Amygdala (tissue), 56 donors: ENCODE results near the gene SUOX.
"Not testable (repeated sequence)": the region's sequence is repeated elsewhere in the genome, so short reads cannot be mapped to it uniquely, and the experiment has no call there.

Source experiments
- DNase-seq, 56 donors: peaks; one replicate each; lab custom pipeline; 2025; lab: John Stamatoyannopoulos, UW

Gene SUOX

GRCh38 chr12:55996715-55997534 lies at the start of gene SUOX:
Gene SUOX, plus strand, starts transcription at chr12:55997276. Its CDS starts 4,946 bp downstream, at chr12:56002222.
- peak; percentile 37 to 99 (median 95) for DNase-seq

GRCh38 chr12:55955344-55955743 lies 41.7 kb upstream of the SUOX start:
- DNase-seq, result no peak

- DNase-seq, result no peak
Observed at GRCh38 chr12:55955800-55956508, 41.1 kb upstream of the SUOX start.

GRCh38 chr12:55957106-55957859 lies 39.8 kb upstream of the SUOX start:
- peak in 1 of 56 donors; percentile 16 for DNase-seq

GRCh38 chr12:55963760-55964159 lies 33.3 kb upstream of the SUOX start:
- no peak for DNase-seq

GRCh38 chr12:55965240-55965639 lies 31.8 kb upstream of the SUOX start:
- no peak for DNase-seq

GRCh38 chr12:55965941-55966407 lies 31.1 kb upstream of the SUOX start, which contains the start of gene PMEL:
Gene PMEL, minus strand, starts transcription at chr12:55966042. Its CDS starts 31 bp downstream, at chr12:55966011.
- DNase-seq, result no peak

- peak in 55 of 56 donors; percentile 3 to 85 (median 58) for DNase-seq
Observed at GRCh38 chr12:55966408-55967281, 30.4 kb upstream of the SUOX start, which contains the start of gene CDK2. Gene CDK2, plus strand, starts transcription at chr12:55966830. Its CDS starts 179 bp downstream, at chr12:55967009.

- no peak for DNase-seq
Observed at GRCh38 chr12:55969356-55969755, 27.7 kb upstream of the SUOX start.

GRCh38 chr12:55970775-55971174 lies 26.3 kb upstream of the SUOX start:
- no peak for DNase-seq

- peak in 1 of 56 donors; percentile 2 for DNase-seq
Observed at GRCh38 chr12:55972042-55972441, 25.0 kb upstream of the SUOX start.

GRCh38 chr12:55972456-55972855 lies 24.6 kb upstream of the SUOX start:
- DNase-seq, result no peak

- DNase-seq, result peak in 5 of 56 donors; percentile 28 to 59 (median 42)
Observed at GRCh38 chr12:55972911-55973598, 24.0 kb upstream of the SUOX start.

- peak; percentile 69 to 100 (median 99) for DNase-seq
Observed at GRCh38 chr12:55973599-55974307, 23.3 kb upstream of the SUOX start, which contains the start of gene RAB5B. Gene RAB5B, plus strand, starts transcription at chr12:55974078. Its CDS starts 12,883 bp downstream, at chr12:55986961.

GRCh38 chr12:55974308-55974730 lies 22.8 kb upstream of the SUOX start:
- peak in 8 of 56 donors; percentile 37 to 75 (median 46) for DNase-seq

- no peak for DNase-seq
Observed at GRCh38 chr12:55978393-55978792, 18.7 kb upstream of the SUOX start.

GRCh38 chr12:55979069-55979468 lies 18.0 kb upstream of the SUOX start:
- DNase-seq, result no peak

- not testable (repeated sequence) for DNase-seq
Observed at GRCh38 chr12:55981882-55982281, 15.2 kb upstream of the SUOX start.
